GM23248 (cell line): Measurements from ENCODE around the gene CD93. TPM values are rescaled to one million over a fixed set of nuclear protein-coding genes. Genes with fewer than 3 reads are reported as not detected.

ENCODE experiments used
- DNase-seq: peaks from one replicate; pipeline ENCODE4 v3.0.0-alpha.2; 2015
- H2AFZ ChIP-seq: fragments of 200-600 bp; sonication (generic); 2 replicates; pipeline ENCODE4 v1.6.1; 2016; ENCODE audit warnings: antibody characterized with exemption
- H3F3A ChIP-seq: fragments of 200-600 bp; sonication (generic); 2 replicates; pipeline ENCODE4 v1.6.1; 2016; ENCODE audit warnings: mild to moderate bottlenecking, antibody characterized with exemption, mixed run types; ENCODE audit not compliant: insufficient read depth
- H3K27ac ChIP-seq: fragments of 200-600 bp; sonication (generic); 2 replicates; pipeline ENCODE4 v1.5.1; 2016; ENCODE audit warnings: mild to moderate bottlenecking
- H3K27me3 ChIP-seq: fragments of 200-600 bp; sonication (generic); replicated peaks from 2 replicates; pipeline ENCODE4 v1.6.1; 2016; ENCODE audit warnings: mild to moderate bottlenecking; ENCODE audit not compliant: insufficient read depth
- H3K36me3 ChIP-seq: fragments of 200-600 bp; sonication (generic); 2 replicates; pipeline ENCODE4 v1.6.1; 2016; ENCODE audit warnings: low read depth, mild to moderate bottlenecking
- H3K4me1 ChIP-seq: fragments of 200-600 bp; sonication (generic); 2 replicates; pipeline ENCODE4 v1.6.1; 2016; ENCODE audit warnings: mild to moderate bottlenecking; ENCODE audit not compliant: insufficient read depth
- H3K4me2 ChIP-seq: fragments of 200-600 bp; sonication (generic); one replicate; pipeline ENCODE4 v1.6.1; 2016; ENCODE audit warnings: mild to moderate bottlenecking; ENCODE audit not compliant: unreplicated experiment
- H3K4me3 ChIP-seq: fragments of 200-600 bp; sonication (generic); 2 replicates; pipeline ENCODE4 v1.5.1; 2016; ENCODE audit warnings: mild to moderate bottlenecking
- H3K79me2 ChIP-seq: fragments of 200-600 bp; sonication (generic); 2 replicates; pipeline ENCODE4 v1.6.1; 2016; ENCODE audit warnings: mild to moderate bottlenecking; ENCODE audit not compliant: insufficient read depth
- H3K9ac ChIP-seq: fragments of 200-600 bp; sonication (generic); 2 replicates; pipeline ENCODE4 v1.6.1; 2016; ENCODE audit warnings: mild to moderate bottlenecking
- H3K9me2 ChIP-seq: fragments of 200-600 bp; sonication (generic); 2 replicates; pipeline ENCODE4 v1.6.1; 2016; ENCODE audit warnings: mixed run types, mild to moderate bottlenecking, moderate library complexity; ENCODE audit not compliant: insufficient read depth
- H3K9me3 ChIP-seq: fragments of 200-600 bp; sonication (generic); one replicate; pipeline ENCODE4 v1.6.1; 2017; ENCODE audit warnings: low read depth
- H4K20me1 ChIP-seq: fragments of 200-600 bp; sonication (generic); 2 replicates; pipeline ENCODE4 v1.6.0; 2016; ENCODE audit not compliant: insufficient read depth
- EZH2 ChIP-seq: fragments of 200-600 bp; sonication (generic); IDR thresholded peaks from 2 replicates; pipeline ENCODE4 v1.6.1; 2018; ENCODE audit warnings: antibody characterized with exemption, mild to moderate bottlenecking; ENCODE audit not compliant: insufficient read depth, poor library complexity, severe bottlenecking
- EZH2phosphoT487 ChIP-seq: fragments of 200-600 bp; sonication (generic); IDR thresholded peaks from 2 replicates; pipeline ENCODE4 v1.6.1; 2018; ENCODE audit warnings: antibody characterized with exemption, moderate library complexity, mild to moderate bottlenecking, low read depth; ENCODE audit not compliant: insufficient read depth
- WGBS, 2 experiments: methylation state at CpG; one replicate each; pipeline ENCODE4 v1.1.6; 2015 to 2017; ENCODE audit warnings: low lambda C conversion rate in 2 of 2, low coverage in 1 of 2; ENCODE audit errors: missing lambda C conversion rate in 2 of 2; 5-methylcytosine and 5-hydroxymethylcytosine counted together
- in situ Hi-C: fragments of 300-500 bp; cut with MboI; formaldehyde crosslinking; loops from 2 replicates; pipeline ENCODE4 v1.15.0; 2020
- polyA plus RNA-seq: library from polyadenylated mRNA; unstranded; fragments of >200 nt; fragmentation: Nextera tagmentation; extraction: Ambion mirVana; gene quantifications from 2 replicates; pipeline ENCODE4 v1.2.1, GENCODE V29; 2016
- total RNA-seq: library from RNA; depleted of rRNA; stranded (reverse); fragments of >200 nt; shearing (Covaris generic); gene quantifications from 2 replicates; pipeline ENCODE4 v1.2.3, GENCODE V29; 2014

The CD93 gene
- total and polyA plus RNA-seq, 2 experiments from 2014 or later, result 0.03 TPM; not detected in 1

- no peaks in the 10 kb centered on the region for H3K79me2 ChIP-seq
- in situ Hi-C loops, result no loop called here
- no peaks in the 10 kb centered on the region for H3K9me2 ChIP-seq
- no peaks in the 10 kb centered on the region for H3K27me3 ChIP-seq
- 92 to 93% methylated on average over 3 of the region's 3 CpGs for WGBS, 2 experiments
- H3K4me1 ChIP-seq, result no peaks in the 10 kb centered on the region
- peak; percentile 9 for DNase-seq
- no peak overlapping the region for H2AFZ ChIP-seq
- TF ChIP-seq EZH2phosphoT487 (no peak), EZH2 (no peak)
- no peak overlapping the region for H3K9ac ChIP-seq
- no peak overlapping the region for H3K4me2 ChIP-seq
- no peaks in the 10 kb centered on the region for H3K36me3 ChIP-seq
- H3K9me3 ChIP-seq, result no peaks in the 10 kb centered on the region
- H3K4me3 ChIP-seq, result no peak overlapping the region
- H4K20me1 ChIP-seq, result no peaks in the 10 kb centered on the region
- no peak overlapping the region for H3K27ac ChIP-seq
- H3F3A ChIP-seq, result no peaks in the 10 kb centered on the region
Measured at GRCh38 chr20:23115822-23116221, 29.7 kb upstream of the CD93 start.

DNA sequence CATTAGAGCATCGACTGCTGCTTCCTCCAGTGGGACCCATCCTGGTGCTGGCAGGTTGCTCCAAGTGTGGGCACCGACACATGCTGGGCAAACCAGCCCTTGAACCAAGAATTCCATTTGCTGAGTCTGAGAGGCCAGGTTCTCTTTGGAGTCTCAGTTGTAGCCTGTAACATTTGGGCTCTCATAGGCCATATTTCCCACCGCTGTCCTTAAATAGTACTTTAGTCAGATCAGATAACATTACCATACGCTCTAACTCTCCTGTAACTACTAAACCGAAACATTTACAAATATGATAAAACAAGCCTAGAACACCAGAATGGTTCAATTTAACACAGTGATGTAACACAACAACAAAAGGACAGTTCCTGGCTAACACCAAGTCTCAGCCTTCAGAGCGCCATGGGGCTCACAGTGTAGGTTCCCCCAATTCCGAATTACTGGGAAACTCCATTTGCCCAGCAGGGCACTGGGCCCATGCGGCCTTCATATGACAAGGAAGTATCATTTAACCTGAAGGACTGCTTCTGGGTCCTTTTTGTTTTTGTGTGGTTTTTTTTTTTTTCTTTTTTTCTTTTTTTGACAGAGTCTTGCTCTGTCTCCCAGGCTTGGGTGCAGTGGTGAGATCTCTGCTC is 28.4 kb upstream of the CD93 start:
- H2AFZ ChIP-seq, result no peak overlapping the region
- H3F3A ChIP-seq, result no peaks in the 10 kb centered on the region
- no peak overlapping the region for H3K9ac ChIP-seq
- no peak overlapping the region for H3K27ac ChIP-seq
- no peaks in the 10 kb centered on the region for H3K79me2 ChIP-seq
- no peaks in the 10 kb centered on the region for H3K36me3 ChIP-seq
- H3K9me2 ChIP-seq, result no peaks in the 10 kb centered on the region
- no peak for TF ChIP-seq EZH2
- no peak for TF ChIP-seq EZH2phosphoT487
- in situ Hi-C loops, result no loop called here
- H3K4me3 ChIP-seq, result no peak overlapping the region
- H3K9me3 ChIP-seq, result no peaks in the 10 kb centered on the region
- H4K20me1 ChIP-seq, result no peaks in the 10 kb centered on the region
- DNase-seq, result no peak
- WGBS, 2 experiments, result 79 to 82% methylated on average over 8 of the region's 8 CpGs
- H3K4me2 ChIP-seq, result no peak overlapping the region
- no peaks in the 10 kb centered on the region for H3K27me3 ChIP-seq
- H3K4me1 ChIP-seq, result no peaks in the 10 kb centered on the region

GRCh38 chr20:23114018-23114417 is 27.9 kb upstream of the CD93 start:
- no peak for TF ChIP-seq EZH2phosphoT487
- no peak for TF ChIP-seq EZH2
- H3K27me3 ChIP-seq, result no peaks in the 10 kb centered on the region
- H3K36me3 ChIP-seq, result no peaks in the 10 kb centered on the region
- no peaks in the 10 kb centered on the region for H3K4me1 ChIP-seq
- H3K27ac ChIP-seq, result no peak overlapping the region
- 87 to 96% methylated on average over 2 of the region's 2 CpGs for WGBS, 2 experiments
- no peak overlapping the region for H3K4me2 ChIP-seq
- no peaks in the 10 kb centered on the region for H4K20me1 ChIP-seq
- H3F3A ChIP-seq, result no peaks in the 10 kb centered on the region
- H3K79me2 ChIP-seq, result no peaks in the 10 kb centered on the region
- no peak overlapping the region for H2AFZ ChIP-seq
- in situ Hi-C loops, result no loop called here
- DNase-seq, result no peak
- no peaks in the 10 kb centered on the region for H3K9me2 ChIP-seq
- no peaks in the 10 kb centered on the region for H3K9me3 ChIP-seq
- no peak overlapping the region for H3K9ac ChIP-seq
- no peak overlapping the region for H3K4me3 ChIP-seq

GRCh38 chr20:23112595-23112994 is 26.5 kb upstream of the CD93 start:
- no peaks in the 10 kb centered on the region for H3K4me1 ChIP-seq
- no peaks in the 10 kb centered on the region for H3K9me3 ChIP-seq
- WGBS, 2 experiments, result 84 to 85% methylated on average over 1 of the region's 1 CpG
- no peak overlapping the region for H2AFZ ChIP-seq
- no peak overlapping the region for H3K4me3 ChIP-seq
- H3K9me2 ChIP-seq, result no peaks in the 10 kb centered on the region
- H3K79me2 ChIP-seq, result no peaks in the 10 kb centered on the region
- no peak overlapping the region for H3K4me2 ChIP-seq
- DNase-seq, result no peak
- H3K36me3 ChIP-seq, result no peaks in the 10 kb centered on the region
- H4K20me1 ChIP-seq, result no peaks in the 10 kb centered on the region
- no peak overlapping the region for H3K9ac ChIP-seq
- H3K27ac ChIP-seq, result no peak overlapping the region
- no peaks in the 10 kb centered on the region for H3F3A ChIP-seq
- in situ Hi-C loops, result no loop called here
- TF ChIP-seq EZH2 (no peak), EZH2phosphoT487 (no peak)
- no peaks in the 10 kb centered on the region for H3K27me3 ChIP-seq

DNA sequence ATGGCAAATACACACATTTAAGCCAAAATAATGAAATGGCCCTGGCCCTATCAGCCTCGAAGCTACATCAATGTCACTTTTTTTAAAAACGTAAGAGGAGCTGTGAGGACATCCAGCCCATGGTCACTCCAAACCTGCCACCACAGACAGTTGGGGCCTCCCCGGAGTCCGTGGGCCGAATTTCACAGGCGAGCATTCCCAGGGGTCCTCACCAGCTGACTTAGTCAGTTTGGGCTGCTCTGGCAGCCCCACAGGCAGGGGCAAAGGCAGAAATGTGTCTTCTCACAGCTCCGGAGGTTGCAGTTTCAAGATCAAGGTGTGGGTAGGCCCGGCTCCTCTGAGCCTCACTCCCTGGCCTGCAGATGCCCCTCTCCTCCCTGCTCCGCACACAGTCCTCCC is 25.8 kb upstream of the CD93 start:
- in situ Hi-C loops, result no loop called here
- Histone ChIP-seq H3K79me2 (no peaks in the 10 kb centered on the region), H3K27me3 (no peaks in the 10 kb centered on the region), H3K27ac (no peak overlapping the region), H3K36me3 (no peaks in the 10 kb centered on the region), H3K4me3 (no peak overlapping the region), H3K9me3 (no peaks in the 10 kb centered on the region), H3K9me2 (no peaks in the 10 kb centered on the region), H4K20me1 (no peaks in the 10 kb centered on the region), H3K4me1 (no peaks in the 10 kb centered on the region), H3K4me2 (no peak overlapping the region), H3K9ac (no peak overlapping the region), H2AFZ (no peak overlapping the region), H3F3A (no peaks in the 10 kb centered on the region)
- DNase-seq, result no peak
- WGBS, 2 experiments, result 81 to 82% methylated on average over 7 to 9 of the region's 9 CpGs
- no peak for TF ChIP-seq EZH2
- no peak for TF ChIP-seq EZH2phosphoT487
